Esophagus muscularis mucosa (tissue), 4 donors: Measurements from ENCODE around the gene SEZ6L2.

ENCODE experiments used
- EP300 ChIP-seq: sonication (generic); formaldehyde crosslinking; IDR thresholded peaks from one replicate; pipeline ENCODE4 v1.6.1; 2017; ENCODE audit warnings: antibody characterized with exemption
- POLR2AphosphoS5 ChIP-seq, 2 donors: sonication (generic); formaldehyde crosslinking; IDR thresholded peaks; one replicate each; pipeline ENCODE4 v1.6.1; 2017; ENCODE audit warnings: antibody characterized with exemption in 2 of 2
- TF ChIP-seq, protein P1 (sequence below), 3 experiments: fragments of 200-600 bp in 2 of 3; fragments of 450-650 bp in 1 of 3; sonication (generic) in 2 of 3; IDR thresholded peaks; one replicate each; pipeline ENCODE4 v1.5.1; 2017 to 2019; ENCODE audit warnings: antibody characterized with exemption in 3 of 3, mild to moderate bottlenecking in 2 of 3, moderate library complexity in 1 of 3

DNA sequence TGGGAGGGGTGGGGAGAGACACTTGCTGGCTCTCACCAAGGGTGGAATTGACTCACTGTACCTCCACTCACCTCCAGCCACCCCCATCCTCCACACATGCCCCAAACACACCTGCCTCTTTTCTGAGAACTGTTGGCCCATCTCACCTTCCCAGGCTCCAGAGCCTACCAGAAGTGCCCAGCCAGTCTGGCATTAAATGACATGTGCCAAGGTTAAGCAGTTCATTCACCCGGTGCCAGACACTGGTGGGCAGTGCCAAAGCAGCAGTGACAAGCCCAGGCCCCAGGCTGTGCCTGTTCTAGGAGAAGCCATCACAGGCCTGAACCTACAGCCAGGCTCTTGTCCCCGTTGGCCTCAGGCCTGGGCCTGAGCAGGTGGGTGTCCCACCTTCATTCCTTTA is 67.9 kb downstream of the SEZ6L2 start:
- TF ChIP-seq, protein P1, sequence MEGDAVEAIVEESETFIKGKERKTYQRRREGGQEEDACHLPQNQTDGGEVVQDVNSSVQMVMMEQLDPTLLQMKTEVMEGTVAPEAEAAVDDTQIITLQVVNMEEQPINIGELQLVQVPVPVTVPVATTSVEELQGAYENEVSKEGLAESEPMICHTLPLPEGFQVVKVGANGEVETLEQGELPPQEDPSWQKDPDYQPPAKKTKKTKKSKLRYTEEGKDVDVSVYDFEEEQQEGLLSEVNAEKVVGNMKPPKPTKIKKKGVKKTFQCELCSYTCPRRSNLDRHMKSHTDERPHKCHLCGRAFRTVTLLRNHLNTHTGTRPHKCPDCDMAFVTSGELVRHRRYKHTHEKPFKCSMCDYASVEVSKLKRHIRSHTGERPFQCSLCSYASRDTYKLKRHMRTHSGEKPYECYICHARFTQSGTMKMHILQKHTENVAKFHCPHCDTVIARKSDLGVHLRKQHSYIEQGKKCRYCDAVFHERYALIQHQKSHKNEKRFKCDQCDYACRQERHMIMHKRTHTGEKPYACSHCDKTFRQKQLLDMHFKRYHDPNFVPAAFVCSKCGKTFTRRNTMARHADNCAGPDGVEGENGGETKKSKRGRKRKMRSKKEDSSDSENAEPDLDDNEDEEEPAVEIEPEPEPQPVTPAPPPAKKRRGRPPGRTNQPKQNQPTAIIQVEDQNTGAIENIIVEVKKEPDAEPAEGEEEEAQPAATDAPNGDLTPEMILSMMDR (IDR thresholded peaks at IDR 0.05) = no peak
- TF ChIP-seq EP300 (no peak), POLR2AphosphoS5 (IDR thresholded peaks at IDR 0.05) (no peak)
